Hepatocyte (in vitro differentiated cells): ENCODE results near the gene DPPA2. TPM values are rescaled to one million over a fixed set of nuclear protein-coding genes. Genes with fewer than 3 reads are reported as not detected.
A peak's percentile ranks its signal among the peaks of the same experiment; 100 is the strongest.

Experiments used
- DNase-seq: peaks from one replicate; pipeline ENCODE4 v3.0.0-alpha.2; 2016; ENCODE audit warnings: low spot score
- H2AFZ ChIP-seq: fragments of 200-600 bp; sonication (generic); 2 replicates; pipeline ENCODE4 v1.6.0; 2016; ENCODE audit warnings: antibody characterized with exemption, mild to moderate bottlenecking
- H3K27ac ChIP-seq: fragments of 200-600 bp; sonication (generic); 2 replicates; pipeline ENCODE4 v1.5.1; 2016; ENCODE audit warnings: mild to moderate bottlenecking
- H3K27me3 ChIP-seq: fragments of 200-600 bp; sonication (generic); 2 replicates; pipeline ENCODE4 v1.6.1; 2016
- H3K36me3 ChIP-seq: fragments of 200-600 bp; sonication (generic); replicated peaks from 2 replicates; pipeline ENCODE4 v1.5.1; 2016; ENCODE audit warnings: low read depth; ENCODE audit not compliant: insufficient read depth
- H3K4me1 ChIP-seq: fragments of 200-600 bp; sonication (generic); 2 replicates; pipeline ENCODE4 v1.5.1; 2016; ENCODE audit warnings: mild to moderate bottlenecking, moderate library complexity; ENCODE audit not compliant: insufficient read depth
- H3K4me2 ChIP-seq: fragments of 200-600 bp; sonication (generic); 2 replicates; pipeline ENCODE4 v1.6.0; 2016
- H3K4me3 ChIP-seq: fragments of 200-600 bp; sonication (generic); 2 replicates; pipeline ENCODE4 v1.5.1; 2016; ENCODE audit warnings: mild to moderate bottlenecking
- H3K79me2 ChIP-seq: fragments of 200-600 bp; sonication (generic); 2 replicates; pipeline ENCODE4 v1.6.0; 2017; ENCODE audit warnings: mild to moderate bottlenecking
- H3K9me2 ChIP-seq: fragments of 200-600 bp; sonication (generic); replicated peaks from 2 replicates; pipeline ENCODE4 v1.6.0; 2017; ENCODE audit warnings: mild to moderate bottlenecking; ENCODE audit not compliant: insufficient read depth
- H3K9me3 ChIP-seq: fragments of 200-600 bp; sonication (generic); 2 replicates; pipeline ENCODE4 v1.5.1; 2016; ENCODE audit warnings: low read depth, mild to moderate bottlenecking
- H4K20me1 ChIP-seq: fragments of 200-600 bp; sonication (generic); 2 replicates; pipeline ENCODE4 v1.6.0; 2016; ENCODE audit warnings: mild to moderate bottlenecking; ENCODE audit not compliant: insufficient read depth, poor library complexity, severe bottlenecking
- EZH2 ChIP-seq: fragments of 200-600 bp; sonication (generic); IDR thresholded peaks from 2 replicates; pipeline ENCODE4 v1.6.1; 2016; ENCODE audit warnings: antibody characterized with exemption, mild to moderate bottlenecking, borderline replicate concordance
- EZH2phosphoT487 ChIP-seq: fragments of 200-600 bp; sonication (generic); IDR thresholded peaks from one replicate; pipeline ENCODE4 v1.6.1; 2018; ENCODE audit warnings: antibody characterized with exemption, mild to moderate bottlenecking, low read depth, moderate library complexity; ENCODE audit not compliant: unreplicated experiment, severe bottlenecking
- WGBS: methylation state at CpG from one replicate; pipeline ENCODE4 v1.1.6; 2016; ENCODE audit warnings: low lambda C conversion rate; ENCODE audit errors: missing lambda C conversion rate; 5-methylcytosine and 5-hydroxymethylcytosine counted together
- polyA plus RNA-seq: library from polyadenylated mRNA; unstranded; fragments of >200 nt; fragmentation: Nextera tagmentation; extraction: Ambion mirVana; gene quantifications from 2 replicates; pipeline ENCODE4 v1.2.1, GENCODE V29; 2016
- total RNA-seq: library from RNA; depleted of rRNA; stranded (reverse); fragments of >200 nt; gene quantifications from 2 replicates; pipeline ENCODE4 v1.2.3, GENCODE V29; 2014
- TF ChIP-seq, protein P1 (sequence below): fragments of 200-600 bp; sonication (generic); IDR thresholded peaks from 2 replicates; pipeline ENCODE4 v1.5.1; 2016; ENCODE audit warnings: antibody characterized with exemption, mild to moderate bottlenecking; ENCODE audit not compliant: poor library complexity

DPPA2 gene
- total and polyA plus RNA-seq, 2 experiments from 2014 or later: not detected

- no peak for TF ChIP-seq EZH2
- TF ChIP-seq, protein P1, sequence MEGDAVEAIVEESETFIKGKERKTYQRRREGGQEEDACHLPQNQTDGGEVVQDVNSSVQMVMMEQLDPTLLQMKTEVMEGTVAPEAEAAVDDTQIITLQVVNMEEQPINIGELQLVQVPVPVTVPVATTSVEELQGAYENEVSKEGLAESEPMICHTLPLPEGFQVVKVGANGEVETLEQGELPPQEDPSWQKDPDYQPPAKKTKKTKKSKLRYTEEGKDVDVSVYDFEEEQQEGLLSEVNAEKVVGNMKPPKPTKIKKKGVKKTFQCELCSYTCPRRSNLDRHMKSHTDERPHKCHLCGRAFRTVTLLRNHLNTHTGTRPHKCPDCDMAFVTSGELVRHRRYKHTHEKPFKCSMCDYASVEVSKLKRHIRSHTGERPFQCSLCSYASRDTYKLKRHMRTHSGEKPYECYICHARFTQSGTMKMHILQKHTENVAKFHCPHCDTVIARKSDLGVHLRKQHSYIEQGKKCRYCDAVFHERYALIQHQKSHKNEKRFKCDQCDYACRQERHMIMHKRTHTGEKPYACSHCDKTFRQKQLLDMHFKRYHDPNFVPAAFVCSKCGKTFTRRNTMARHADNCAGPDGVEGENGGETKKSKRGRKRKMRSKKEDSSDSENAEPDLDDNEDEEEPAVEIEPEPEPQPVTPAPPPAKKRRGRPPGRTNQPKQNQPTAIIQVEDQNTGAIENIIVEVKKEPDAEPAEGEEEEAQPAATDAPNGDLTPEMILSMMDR: no peak
- no peak for TF ChIP-seq EZH2phosphoT487
- no peaks in the 10 kb centered on the region for H3K36me3 ChIP-seq
- no peaks in the 10 kb centered on the region for H3K4me1 ChIP-seq
- H3K9me2 ChIP-seq: no peaks in the 10 kb centered on the region
- no peak overlapping the region for H3K4me2 ChIP-seq
- no peaks in the 10 kb centered on the region for H3K9me3 ChIP-seq
- H3K27me3 ChIP-seq: no peaks in the 10 kb centered on the region
- 100% methylated on average over 1 of the region's 1 CpG for WGBS
- H3K4me3 ChIP-seq: no peak overlapping the region
- H3K79me2 ChIP-seq: no peaks in the 10 kb centered on the region
- no peak for DNase-seq
- H4K20me1 ChIP-seq: no peaks in the 10 kb centered on the region
- no peak overlapping the region for H3K27ac ChIP-seq
- no peak overlapping the region for H2AFZ ChIP-seq
Measured at GRCh38 chr3:109278546-109278945, 37.8 kb downstream of the DPPA2 start.

DNA sequence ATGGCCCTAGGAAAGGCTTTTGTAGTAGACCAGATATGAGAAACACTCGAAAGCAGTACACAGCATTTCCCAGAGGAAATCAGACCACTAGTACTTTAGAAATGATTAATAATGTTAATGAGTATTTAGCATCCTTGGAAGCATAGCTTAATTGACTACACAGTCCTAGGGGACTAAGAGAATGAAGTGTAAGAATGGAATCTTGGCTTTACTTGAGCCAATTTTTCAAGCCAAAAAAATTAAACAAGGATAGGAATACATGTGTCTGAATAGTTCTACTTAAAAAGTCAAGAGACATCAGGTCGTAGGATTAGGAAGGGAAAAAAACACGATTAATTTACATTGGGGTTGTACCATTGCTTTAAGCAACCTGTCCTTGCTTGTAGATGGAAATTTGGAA lies 38.2 kb downstream of the DPPA2 start:
- no peaks in the 10 kb centered on the region for H3K27me3 ChIP-seq
- DNase-seq: no peak
- H3K4me2 ChIP-seq: no peak overlapping the region
- no peaks in the 10 kb centered on the region for H4K20me1 ChIP-seq
- H2AFZ ChIP-seq: no peak overlapping the region
- no peak overlapping the region for H3K27ac ChIP-seq
- H3K36me3 ChIP-seq: no peaks in the 10 kb centered on the region
- H3K79me2 ChIP-seq: no peaks in the 10 kb centered on the region
- TF ChIP-seq EZH2 (no peak), EZH2phosphoT487 (no peak)
- TF ChIP-seq, protein P1: no peak
- no peaks in the 10 kb centered on the region for H3K4me1 ChIP-seq
- no peak overlapping the region for H3K4me3 ChIP-seq
- H3K9me3 ChIP-seq: no peaks in the 10 kb centered on the region
- 80% methylated on average over 3 of the region's 3 CpGs for WGBS
- H3K9me2 ChIP-seq: no peaks in the 10 kb centered on the region

DNA sequence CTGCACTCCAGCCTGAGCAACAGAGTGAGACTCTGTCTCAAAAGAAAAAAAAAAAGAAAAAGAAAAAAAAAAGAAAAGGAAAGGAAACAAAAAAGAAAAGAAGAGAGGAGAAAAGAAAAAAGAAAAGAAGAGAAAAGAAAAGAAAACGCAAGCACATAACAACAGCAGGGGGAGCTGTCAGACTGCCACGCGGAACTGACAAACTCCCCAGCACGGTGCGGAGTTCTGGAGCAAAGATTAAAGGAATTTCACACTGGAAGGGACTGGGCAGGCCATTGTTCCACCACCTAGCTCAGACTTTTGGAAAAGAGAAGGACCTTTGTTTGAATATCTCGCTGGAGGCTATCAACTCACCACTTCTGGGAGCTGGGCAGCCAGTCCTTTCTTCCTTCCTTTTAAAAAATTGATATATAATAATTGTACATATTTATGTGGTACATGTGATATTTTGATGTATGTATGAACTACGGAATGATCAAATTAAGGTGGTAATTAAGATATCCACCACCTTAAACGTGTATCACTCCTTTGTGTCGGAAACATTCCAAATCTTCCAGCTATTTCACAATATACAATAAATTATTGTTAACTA lies 40.5 kb downstream of the DPPA2 start:
- WGBS: 29% methylated on average over 9 of the region's 9 CpGs
- Histone ChIP-seq H3K27ac (no peak overlapping the region), H3K36me3 (no peaks in the 10 kb centered on the region), H2AFZ (no peak overlapping the region), H3K9me2 (no peaks in the 10 kb centered on the region), H4K20me1 (no peaks in the 10 kb centered on the region), H3K4me2 (no peak overlapping the region), H3K4me3 (no peak overlapping the region), H3K9me3 (no peaks in the 10 kb centered on the region), H3K27me3 (no peaks in the 10 kb centered on the region), H3K79me2 (no peaks in the 10 kb centered on the region), H3K4me1 (no peaks in the 10 kb centered on the region)
- no peak for TF ChIP-seq EZH2
- TF ChIP-seq, protein P1: peak; percentile 91
- TF ChIP-seq EZH2phosphoT487: no peak
- DNase-seq: peak; percentile 69

- Histone ChIP-seq H3K9me3 (no peaks in the 10 kb centered on the region), H4K20me1 (no peaks in the 10 kb centered on the region), H3K4me1 (no peaks in the 10 kb centered on the region), H3K4me2 (no peak overlapping the region), H3K9me2 (no peaks in the 10 kb centered on the region), H3K27ac (no peak overlapping the region), H3K79me2 (no peaks in the 10 kb centered on the region), H3K36me3 (no peaks in the 10 kb centered on the region), H3K4me3 (no peak overlapping the region), H3K27me3 (no peaks in the 10 kb centered on the region), H2AFZ (no peak overlapping the region)
- DNase-seq: no peak
- TF ChIP-seq EZH2phosphoT487: no peak
- 90% methylated on average over 7 of the region's 7 CpGs for WGBS
Measured at GRCh38 chr3:109270779-109271178, 45.5 kb downstream of the DPPA2 start.
